SKM-1 (cell line): ENCODE data around the gene PTPN6.

Experiments
- DNase-seq: peaks from one replicate; lab custom pipeline; 2025; ENCODE audit not compliant: unreplicated experiment; lab: John Stamatoyannopoulos, UW

Gene PTPN6

DNA sequence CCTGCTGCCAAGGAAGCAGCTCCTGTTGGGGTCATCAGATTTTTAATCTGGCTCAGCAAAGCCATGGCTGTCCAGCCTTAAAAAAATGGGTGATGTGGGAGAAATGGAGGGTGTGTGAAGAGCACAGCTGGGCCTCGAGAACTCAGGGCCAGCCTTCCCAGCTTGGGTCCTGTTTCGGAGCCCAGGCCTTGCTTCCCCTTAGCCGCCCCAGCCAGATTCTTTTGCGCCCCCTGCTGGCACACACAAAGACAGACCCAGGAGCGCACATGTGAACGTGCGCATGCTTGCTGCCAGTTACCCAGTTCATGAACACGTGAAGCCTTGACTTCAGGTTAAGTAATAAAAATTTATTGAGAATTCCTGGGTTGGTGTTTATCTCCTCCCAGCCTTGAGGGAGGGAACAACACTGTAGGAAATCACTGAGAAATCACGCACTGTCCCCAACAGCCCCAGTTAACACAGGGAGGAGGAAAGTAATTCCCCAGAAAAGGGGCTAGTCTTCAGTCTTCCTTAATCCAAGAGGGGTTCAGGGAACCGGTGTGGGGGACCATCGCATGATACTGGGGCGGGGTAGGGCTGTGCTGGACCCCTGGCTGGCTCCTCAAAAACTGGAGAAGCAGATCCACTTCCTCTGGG is 14.0 kb downstream of the PTPN6 start:
- DNase-seq: peak; percentile 7

DNA sequence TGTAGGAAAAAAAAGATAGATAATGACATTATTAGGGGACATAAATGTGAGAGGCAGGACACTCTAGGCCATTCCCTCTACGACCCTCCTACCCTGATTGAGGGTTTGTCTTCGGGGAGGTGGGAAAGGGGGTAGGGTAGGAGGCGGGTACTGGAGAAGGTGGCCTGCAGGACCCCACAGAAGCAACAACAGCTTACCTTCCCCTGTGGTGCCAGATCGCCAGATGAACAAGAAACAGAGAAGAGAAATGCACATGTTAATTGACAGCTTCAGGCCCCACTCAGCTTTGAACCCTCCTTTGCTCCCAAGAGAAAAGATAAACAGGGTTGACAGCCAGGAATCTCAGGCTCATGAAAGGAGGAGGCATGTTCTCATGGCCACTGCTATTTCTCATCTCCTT is 14.6 kb downstream of the PTPN6 start:
- DNase-seq: no peak

GRCh38 chr12:6966351-6966750 is 15.2 kb downstream of the PTPN6 start:
- no peak for DNase-seq

- DNase-seq: no peak
Observed at GRCh38 chr12:6967651-6968100, 16.5 kb downstream of the PTPN6 start.

DNA sequence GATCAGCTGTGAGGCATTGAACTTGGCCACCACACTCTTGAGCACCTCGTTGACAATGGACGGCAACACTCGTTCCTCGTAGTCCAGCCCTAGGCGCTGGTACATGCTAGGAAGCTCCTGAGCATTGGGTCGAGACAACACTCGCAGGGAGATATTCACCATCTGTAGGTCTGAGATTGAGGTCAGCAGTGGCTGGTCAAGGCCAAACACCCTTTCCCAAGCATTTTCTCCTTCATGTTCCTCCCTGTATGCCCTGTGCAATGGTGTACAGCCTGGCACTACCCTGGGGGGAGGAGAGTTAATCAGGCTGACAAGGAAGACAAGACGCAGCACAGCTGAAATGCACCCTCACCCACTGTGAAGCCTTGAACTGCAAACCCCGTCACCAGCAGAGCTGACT is 17.3 kb downstream of the PTPN6 start:
- no peak for DNase-seq

DNA sequence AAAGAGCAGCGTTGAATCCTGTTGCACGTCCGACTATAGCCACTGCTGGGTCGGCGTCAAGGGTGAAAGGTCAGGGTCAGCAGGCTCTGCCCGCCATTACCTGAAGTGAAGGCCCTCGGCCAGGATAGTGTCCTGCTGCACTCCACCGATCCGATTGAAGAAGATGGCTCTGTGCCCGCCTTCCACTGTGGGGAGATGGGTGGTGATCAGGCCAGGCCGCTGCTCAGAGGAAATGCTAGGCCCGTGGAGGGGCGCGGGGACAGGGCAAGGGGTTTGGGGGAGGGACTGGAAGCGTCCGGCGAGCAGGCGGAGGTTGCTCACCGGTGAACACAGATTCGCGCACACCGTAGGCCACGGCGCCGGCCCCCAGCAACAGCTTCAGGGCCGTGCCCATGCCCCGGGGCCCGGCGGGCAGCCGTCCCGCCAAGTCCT is 19.0 kb downstream of the PTPN6 start:
- DNase-seq: no peak

DNA sequence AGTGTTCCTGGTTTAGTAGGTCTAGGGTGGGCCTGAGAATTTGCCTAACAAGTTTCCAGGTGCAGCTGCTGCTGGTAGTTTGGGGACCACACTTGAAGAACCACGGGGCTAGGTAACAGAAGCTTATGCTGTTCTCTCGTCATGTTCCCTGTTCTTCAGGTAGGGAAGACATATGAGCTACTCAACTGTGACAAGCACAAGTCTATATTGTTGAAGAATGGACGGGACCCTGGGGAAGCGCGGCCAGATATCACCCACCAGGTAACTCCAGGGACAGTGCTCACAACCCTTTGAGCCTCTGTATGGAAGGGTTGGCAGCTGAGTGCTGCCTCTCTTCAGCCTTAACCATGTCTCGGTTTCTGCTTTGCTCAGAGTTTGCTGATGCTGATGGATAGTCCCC is 23.0 kb downstream of the PTPN6 start:
- DNase-seq: no peak

DNA sequence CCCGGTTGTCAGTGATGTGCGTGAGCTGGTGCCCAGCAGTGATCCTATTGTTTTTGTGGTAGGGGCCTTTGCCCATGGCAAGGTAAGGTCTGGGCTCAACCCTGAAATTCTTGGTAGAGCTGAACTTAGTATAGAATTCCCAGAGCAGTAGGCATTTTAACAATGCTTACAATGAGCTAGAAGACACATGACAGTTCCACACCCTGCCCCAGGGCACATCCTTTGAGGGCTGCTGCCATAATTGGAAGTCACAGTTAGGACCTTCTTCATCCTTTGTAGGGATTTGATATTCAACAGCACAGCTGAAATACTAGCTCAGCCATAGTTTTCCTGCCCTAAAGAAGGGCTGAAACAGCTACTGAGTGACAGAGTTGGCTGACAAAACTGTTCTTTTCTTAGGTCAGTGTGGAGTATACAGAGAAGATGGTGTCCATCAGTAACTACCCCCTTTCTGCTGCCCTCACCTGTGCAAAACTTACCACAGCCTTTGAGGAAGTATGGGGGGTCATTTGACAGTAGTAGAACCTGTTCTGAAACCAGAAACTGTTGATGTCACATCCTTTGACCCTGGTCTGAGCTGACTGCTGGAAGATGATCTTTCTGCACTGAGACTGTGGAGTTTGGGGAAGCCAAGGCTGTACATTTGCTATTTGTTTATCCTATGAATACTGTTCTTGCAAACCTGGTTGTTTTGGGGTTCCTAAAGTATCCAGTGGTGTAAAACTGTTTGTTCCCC is 24.3 kb downstream of the PTPN6 start:
- DNase-seq: no peak

GRCh38 chr12:6977653-6978052 is 26.5 kb downstream of the PTPN6 start:
- no peak for DNase-seq

GRCh38 chr12:6978188-6978587 is 27.0 kb downstream of the PTPN6 start:
- no peak for DNase-seq

DNA sequence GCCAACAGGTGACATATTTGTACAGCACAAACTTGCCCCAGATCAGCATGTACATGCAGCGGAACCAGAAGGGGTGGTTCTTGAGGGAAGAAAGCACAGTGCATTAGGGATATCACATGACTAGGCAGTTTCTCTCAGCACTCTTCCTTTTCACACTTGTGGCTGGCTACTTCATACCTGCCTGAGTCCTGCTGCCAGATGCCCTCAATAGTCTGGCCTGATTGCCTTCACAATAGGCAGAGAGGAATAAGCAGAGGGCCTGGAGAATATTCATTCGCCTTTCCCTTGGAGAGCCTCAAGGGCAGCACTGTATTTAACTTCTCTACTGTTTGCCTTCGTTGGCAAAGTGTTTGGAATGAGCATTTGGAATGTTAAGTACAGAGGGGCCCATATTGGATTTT is 27.5 kb downstream of the PTPN6 start:
- DNase-seq: no peak

GRCh38 chr12:6979021-6979420 is 27.9 kb downstream of the PTPN6 start:
- DNase-seq: no peak

DNA sequence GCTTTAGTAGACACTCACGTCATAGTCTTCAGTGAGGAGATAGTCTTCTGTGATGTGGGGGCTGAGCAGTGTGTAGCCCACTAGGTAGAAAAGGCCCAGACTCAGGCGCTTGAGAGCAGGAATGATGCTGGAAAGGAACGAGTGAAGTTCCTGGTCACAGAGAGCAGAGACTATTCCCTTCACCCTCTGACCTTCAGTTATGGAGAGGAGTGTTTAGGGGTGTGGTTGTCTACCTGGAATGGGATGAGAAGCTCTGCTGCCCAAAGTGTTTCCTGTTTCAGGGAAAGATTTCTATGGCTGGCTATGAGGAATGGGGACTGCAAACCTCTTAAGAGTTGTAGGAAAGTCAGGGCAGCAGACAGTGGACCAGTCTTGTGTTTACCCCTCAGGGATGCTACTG is 28.3 kb downstream of the PTPN6 start:
- DNase-seq: no peak

DNA sequence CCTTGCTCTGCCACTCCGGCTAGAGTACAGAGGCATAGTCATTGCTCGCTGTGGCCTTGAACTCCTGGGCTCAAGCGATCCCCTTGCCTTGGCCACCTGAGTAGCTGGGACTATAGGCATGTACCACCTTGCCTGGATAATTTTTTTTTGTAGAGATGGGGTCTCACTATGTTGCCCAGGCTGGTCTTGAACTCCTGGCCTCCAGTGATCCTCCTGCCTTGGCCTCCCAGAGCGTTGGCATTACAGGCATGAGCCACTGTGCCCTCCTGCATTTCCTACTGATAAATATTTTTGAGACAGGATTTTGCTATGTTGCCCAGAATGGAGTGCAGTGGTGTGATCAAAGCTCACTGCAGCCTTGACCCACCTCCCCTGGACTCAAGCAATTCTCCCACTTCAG is 28.9 kb downstream of the PTPN6 start:
- DNase-seq: no peak

DNA sequence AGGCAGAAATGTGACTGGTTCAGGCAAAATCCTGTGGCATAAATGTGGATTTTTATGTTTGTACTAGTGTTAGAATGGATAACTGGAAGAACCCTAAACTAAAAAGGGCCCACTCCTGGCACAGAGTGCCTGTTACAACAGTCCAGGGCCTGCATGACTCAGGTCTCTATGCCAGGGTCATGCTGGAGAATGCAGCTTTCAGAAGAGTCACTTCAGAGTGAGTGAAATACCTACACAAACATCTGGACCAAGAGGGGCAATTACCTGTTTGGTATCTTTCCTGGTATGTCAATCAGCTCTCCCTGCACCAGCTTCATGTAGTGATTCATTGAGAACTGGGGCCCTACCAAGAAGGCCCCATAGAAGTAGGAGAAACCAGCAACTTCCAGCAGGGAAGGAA is 29.6 kb downstream of the PTPN6 start:
- DNase-seq: no peak

- DNase-seq: no peak
Observed at GRCh38 chr12:6981152-6982052, 30.2 kb downstream of the PTPN6 start.

DNA sequence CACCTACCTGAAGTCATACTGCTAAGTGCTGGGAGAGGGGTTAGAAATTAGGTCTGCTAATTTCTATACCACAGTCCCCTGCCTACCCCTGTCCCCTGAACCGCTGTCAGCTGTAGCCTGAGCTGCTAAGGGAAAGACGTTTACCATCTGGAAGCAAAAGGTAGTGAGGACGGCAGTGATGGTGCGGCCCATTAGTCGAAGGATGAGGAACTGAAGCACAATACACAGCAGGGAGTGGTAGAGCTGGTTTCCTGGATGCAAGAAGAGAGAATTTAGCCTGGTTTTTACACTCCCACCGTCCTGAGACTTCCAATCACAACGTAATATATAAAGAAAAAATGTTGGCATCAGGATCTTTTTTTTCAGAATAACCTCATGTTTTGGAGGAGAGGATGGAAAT is 31.4 kb downstream of the PTPN6 start:
- no peak for DNase-seq

GRCh38 chr12:6987956-6988553 is 36.9 kb downstream of the PTPN6 start:
- DNase-seq: no peak

- DNase-seq: no peak
Observed at GRCh38 chr12:6996040-6996441, 44.9 kb downstream of the PTPN6 start.

DNA sequence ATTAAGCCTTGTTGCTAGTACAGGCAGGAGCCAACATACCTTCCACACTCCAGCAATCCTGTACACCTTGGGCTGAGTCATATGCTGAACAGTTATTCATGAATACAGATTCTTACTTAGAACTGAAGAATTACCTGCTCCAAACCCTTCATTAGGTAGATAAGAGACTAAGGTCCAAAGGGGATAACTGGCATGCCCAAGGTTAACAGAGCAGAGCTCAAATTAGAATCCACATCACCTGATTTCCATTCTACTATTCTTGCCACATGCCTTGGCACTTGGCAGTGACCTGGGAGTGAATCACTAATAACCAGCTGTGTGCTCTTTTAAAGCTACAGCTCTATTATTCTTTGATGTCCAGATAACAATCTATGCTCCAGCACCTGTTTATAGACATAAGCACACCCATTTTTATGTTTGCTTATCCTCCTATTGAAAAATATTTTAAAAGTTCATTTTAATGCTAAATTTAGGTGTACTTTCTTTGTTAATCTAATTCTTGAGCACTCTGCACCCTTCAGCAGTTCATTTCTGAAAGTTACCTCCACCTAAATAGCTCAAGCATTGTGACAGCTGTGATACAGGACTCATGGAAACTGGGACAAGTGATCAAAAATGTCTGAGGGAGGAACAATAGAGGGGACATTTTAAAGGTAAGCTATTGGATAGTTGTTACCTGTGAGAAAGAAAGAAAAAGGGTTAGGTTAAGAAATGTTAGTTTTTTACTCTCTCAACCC is 47.7 kb downstream of the PTPN6 start:
- DNase-seq: no peak
